HCT116 (cell line): Measurements from ENCODE around the gene COG2. TPM values are rescaled to one million over a fixed set of nuclear protein-coding genes. Genes with fewer than 3 reads are reported as not detected.

Experiments used
- ATAC-seq: fragments of 200-7000 bp; cut with Tn5 transposase; 2 replicates; pipeline ENCODE4 v1.9.1; 2020; ENCODE audit warnings: mild to moderate bottlenecking, moderate library complexity
- BruUV-seq: library from RNA; stranded (reverse); fragments of 400-500 nt; replicated peaks from 2 replicates; lab custom pipeline; 2021; lab: Mats Ljungman, UMichigan
- CTCF ChIA-PET: fragments of 300-600 bp; sonication (Branson Sonifier 250); formaldehyde crosslinking; loops from one replicate; lab custom pipeline; 2021; ENCODE audit warnings: antibody characterized with exemption; lab: Charles Lee
- POLR2A ChIA-PET: fragments of 300-600, 350-600 bp; sonication (Branson Sonifier 250); formaldehyde crosslinking; loops from one replicate; lab custom pipeline; 2021; ENCODE audit warnings: antibody characterized with exemption; lab: Charles Lee
- RAD21 ChIA-PET, 2 experiments: fragments of 300-600 bp; sonication (Branson Sonifier 250); formaldehyde crosslinking; loops; one replicate each; lab custom pipeline; 2023; ENCODE audit warnings: low total read pairs in 2 of 2; ENCODE audit not compliant: uncharacterized antibody in 2 of 2, unreplicated experiment in 2 of 2, low non-redundant PET in 1 of 2; lab: Charles Lee
- DNase-seq: peaks from one replicate; pipeline ENCODE4 v3.0.0-alpha.2; 2010; ENCODE audit warnings: low read depth, low spot score
- H2AFZ ChIP-seq: fragments of 200-600 bp; shearing (Covaris generic), sonication (generic); 2 replicates; pipeline ENCODE4 v1.6.1; 2017; ENCODE audit warnings: low read depth, mixed run types, mixed read lengths, antibody characterized with exemption, low read length; ENCODE audit not compliant: poor library complexity, severe bottlenecking
- H3K27ac ChIP-seq: 2 replicates; pipeline ENCODE4 v1.5.1; 2012; ENCODE audit warnings: low read depth, low read length
- H3K27me3 ChIP-seq: fragments of 200-600 bp; sonication (generic); 2 replicates; pipeline ENCODE4 v1.6.1; 2016; ENCODE audit warnings: mixed run types, low read length, mixed read lengths; ENCODE audit not compliant: insufficient read depth
- H3K36me3 ChIP-seq, 2 experiments: fragments of 200-500 bp in 1 of 2; fragments of 200-600 bp in 1 of 2; sonication (Bioruptor generic) in 1 of 2; sonication (generic) in 1 of 2; 2 replicates each; pipeline versions ENCODE4 v1.5.1 to v1.6.1; 2014 to 2016; ENCODE audit warnings: low read length in 2 of 2, inconsistent platforms in 1 of 2, mixed read lengths in 1 of 2, mixed run types in 1 of 2; ENCODE audit not compliant: insufficient read depth in 2 of 2, control insufficient read depth in 1 of 2
- H3K4me1 ChIP-seq, 2 experiments: fragments of 200-600 bp in 1 of 2; sonication (generic) in 1 of 2; 2 replicates each; pipeline versions ENCODE4 v1.5.1 to v1.6.1; 2012 to 2017; ENCODE audit warnings: low read length in 2 of 2, inconsistent platforms in 1 of 2, mild to moderate bottlenecking in 1 of 2, mixed read lengths in 1 of 2, mixed run types in 1 of 2, moderate library complexity in 1 of 2; ENCODE audit not compliant: insufficient read depth in 2 of 2, control insufficient read depth in 1 of 2
- H3K4me2 ChIP-seq: fragments of 200-600 bp; sonication (generic); 2 replicates; pipeline ENCODE4 v1.6.1; 2017; ENCODE audit warnings: mixed run types, low read length, mixed read lengths
- H3K4me3 ChIP-seq, 2 experiments: fragments of 200-600 bp in 1 of 2; sonication (generic) in 1 of 2; replicated peaks in 1 of 2; 2 replicates each; pipeline ENCODE4 v1.5.1; 2011 to 2016; ENCODE audit warnings: low read length in 2 of 2, control low read depth in 1 of 2, low read depth in 1 of 2, mild to moderate bottlenecking in 1 of 2, mixed read lengths in 1 of 2, mixed run types in 1 of 2
- H3K79me2 ChIP-seq: fragments of 200-600 bp; sonication (generic); 2 replicates; pipeline ENCODE4 v1.6.1; 2017; ENCODE audit warnings: mild to moderate bottlenecking, mixed run types, low read length, moderate library complexity, mixed read lengths; ENCODE audit not compliant: insufficient read depth
- H3K9ac ChIP-seq: fragments of 200-600 bp; sonication (generic); 2 replicates; pipeline ENCODE4 v1.6.1; 2016; ENCODE audit warnings: low read length, mixed read lengths
- H3K9me2 ChIP-seq: fragments of 200-600 bp; sonication (generic), shearing (Covaris generic); 2 replicates; pipeline ENCODE4 v1.6.1; 2017; ENCODE audit warnings: mixed run types, mild to moderate bottlenecking, moderate library complexity; ENCODE audit not compliant: insufficient read depth
- H3K9me3 ChIP-seq, 2 experiments: fragments of 200-500 bp in 1 of 2; fragments of 200-600 bp in 1 of 2; sonication (Bioruptor generic) in 1 of 2; sonication (generic) in 1 of 2; 2 replicates each; pipeline ENCODE4 v1.6.1; 2014 to 2017; ENCODE audit warnings: low read length in 2 of 2, mixed read lengths in 2 of 2, inconsistent platforms in 1 of 2, low read depth in 1 of 2, mild to moderate bottlenecking in 1 of 2, mixed run types in 1 of 2, moderate library complexity in 1 of 2; ENCODE audit not compliant: control insufficient read depth in 1 of 2, insufficient read depth in 1 of 2
- H4K20me1 ChIP-seq: fragments of 200-600 bp; sonication (generic), shearing (Covaris generic); 2 replicates; pipeline ENCODE4 v1.6.1; 2017; ENCODE audit warnings: mixed run types, mild to moderate bottlenecking, moderate library complexity; ENCODE audit not compliant: insufficient read depth
- ELF1 ChIP-seq: IDR thresholded peaks from 2 replicates; pipeline ENCODE4 v1.6.1; 2012; ENCODE audit warnings: low read depth, borderline replicate concordance
- EZH2 ChIP-seq: fragments of 200-600 bp; sonication (generic); IDR thresholded peaks from 2 replicates; pipeline ENCODE4 v1.6.1; 2017; ENCODE audit warnings: antibody characterized with exemption, mixed run types
- EZH2phosphoT487 ChIP-seq: fragments of 200-600 bp; IDR thresholded peaks from 2 replicates; pipeline ENCODE4 v1.6.1; 2018; ENCODE audit warnings: antibody characterized with exemption, borderline replicate concordance
- FOSL1 ChIP-seq: IDR thresholded peaks from 2 replicates; pipeline ENCODE4 v1.6.1; 2012; ENCODE audit warnings: low read depth
- RAD21 ChIP-seq: IDR thresholded peaks from 2 replicates; pipeline ENCODE4 v1.6.1; 2012; ENCODE audit warnings: low read depth, mild to moderate bottlenecking
- SIN3A ChIP-seq: IDR thresholded peaks from 2 replicates; pipeline ENCODE4 v1.6.1; 2012; ENCODE audit warnings: low read depth
- SRF ChIP-seq: IDR thresholded peaks from 2 replicates; pipeline ENCODE4 v1.6.1; 2012; ENCODE audit warnings: low read depth
- TCF7L2 ChIP-seq: IDR thresholded peaks from 2 replicates; pipeline ENCODE4 v1.7.0; 2011; ENCODE audit warnings: borderline replicate concordance, inconsistent platforms; ENCODE audit not compliant: insufficient read depth, insufficient read length; ENCODE audit errors: extremely low read depth
- YY1 ChIP-seq: IDR thresholded peaks from 2 replicates; pipeline ENCODE4 v1.6.1; 2011; ENCODE audit warnings: low read length, low read depth, moderate library complexity, mild to moderate bottlenecking; ENCODE audit not compliant: insufficient replicate concordance; ENCODE audit errors: extremely low read depth
- ZFX ChIP-seq: fragments of 450-650 bp; IDR thresholded peaks from 2 replicates; pipeline ENCODE4 v1.6.1; 2017
- ZNF274 ChIP-seq: fragments of 200-500 bp; sonication (Bioruptor generic); IDR thresholded peaks from 2 replicates; pipeline ENCODE4 v1.6.1; 2014; ENCODE audit warnings: mild to moderate bottlenecking, low read depth, low read length, inconsistent platforms
- intact Hi-C: fragments of 100-400 bp; cut with micrococcal nuclease; formaldehyde crosslinking; loops from 2 replicates; pipeline ENCODE4 v1.10.0; 2022
- total RNA-seq: library from RNA; stranded (reverse); gene quantifications from one replicate; pipeline ENCODE4 v1.2.1, GENCODE V29; 2021; ENCODE audit not compliant: unreplicated experiment
- TF ChIP-seq, protein P1 (sequence below), 3 experiments: fragments of 200-600 bp in 1 of 3; sonication (generic) in 1 of 3; IDR thresholded peaks in 2 of 3; conservative IDR thresholded peaks in 1 of 3; 2 replicates each; pipeline ENCODE4 v1.5.1; 2012 to 2017; ENCODE audit warnings: low read depth in 2 of 3, low read length in 2 of 3, antibody characterized with exemption in 1 of 3, borderline replicate concordance in 1 of 3, control low read depth in 1 of 3, mild to moderate bottlenecking in 1 of 3, mixed read lengths in 1 of 3, mixed run types in 1 of 3, moderate library complexity in 1 of 3; ENCODE audit not compliant: insufficient read depth in 1 of 3
- TF ChIP-seq, protein P2 (sequence below): IDR thresholded peaks from 2 replicates; pipeline ENCODE4 v1.6.1; 2012

COG2 gene
- total RNA-seq, 1 experiment from 2014 or later: 28.6 TPM

DNA sequence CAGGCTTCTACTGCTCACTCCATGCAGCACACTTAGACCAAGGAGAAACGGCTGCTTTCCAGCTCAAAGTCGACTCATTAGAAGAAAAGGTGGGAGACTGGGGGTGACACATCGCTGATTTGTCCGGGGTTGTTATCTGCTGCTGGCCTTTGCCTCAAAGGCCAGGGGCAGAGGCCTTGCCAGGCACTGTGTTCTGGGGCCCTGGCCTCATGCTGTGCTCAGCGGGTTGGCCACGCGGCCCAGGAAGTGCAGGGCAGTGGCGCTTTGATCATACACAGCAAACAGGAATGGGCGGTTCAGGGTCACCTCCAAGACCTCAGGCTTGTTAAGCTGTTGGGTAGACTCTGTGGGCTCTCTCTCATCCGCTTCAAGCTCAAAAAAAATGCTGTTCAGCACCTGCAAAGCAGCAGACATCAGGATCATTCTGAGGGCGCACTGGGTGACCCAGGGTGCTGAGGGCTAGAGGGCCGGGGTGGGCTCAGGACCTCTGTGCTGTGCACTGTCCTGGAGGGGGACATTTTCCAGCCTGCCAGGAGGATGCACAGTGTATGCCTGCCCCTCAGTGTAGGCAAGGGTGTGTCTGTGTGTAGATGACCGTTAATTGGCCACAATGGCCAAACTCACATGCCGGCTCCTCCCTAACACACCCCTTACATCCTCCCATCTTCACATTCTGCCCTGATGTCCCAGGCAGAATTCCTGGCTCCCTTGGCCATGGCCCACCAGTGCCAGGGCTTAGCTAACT lies 60.8 kb downstream of the COG2 start:
- ChIA-PET RAD21 (no interaction called here), POLR2A (no interaction called here), CTCF (no interaction called here)
- peaks cover 14 to 16% of the 10 kb centered on the region in 2 experiments for H3K4me1 ChIP-seq
- TF ChIP-seq YY1: no peak
- no peak for TF ChIP-seq SRF
- no peak for TF ChIP-seq ZNF274
- TF ChIP-seq, protein P1, sequence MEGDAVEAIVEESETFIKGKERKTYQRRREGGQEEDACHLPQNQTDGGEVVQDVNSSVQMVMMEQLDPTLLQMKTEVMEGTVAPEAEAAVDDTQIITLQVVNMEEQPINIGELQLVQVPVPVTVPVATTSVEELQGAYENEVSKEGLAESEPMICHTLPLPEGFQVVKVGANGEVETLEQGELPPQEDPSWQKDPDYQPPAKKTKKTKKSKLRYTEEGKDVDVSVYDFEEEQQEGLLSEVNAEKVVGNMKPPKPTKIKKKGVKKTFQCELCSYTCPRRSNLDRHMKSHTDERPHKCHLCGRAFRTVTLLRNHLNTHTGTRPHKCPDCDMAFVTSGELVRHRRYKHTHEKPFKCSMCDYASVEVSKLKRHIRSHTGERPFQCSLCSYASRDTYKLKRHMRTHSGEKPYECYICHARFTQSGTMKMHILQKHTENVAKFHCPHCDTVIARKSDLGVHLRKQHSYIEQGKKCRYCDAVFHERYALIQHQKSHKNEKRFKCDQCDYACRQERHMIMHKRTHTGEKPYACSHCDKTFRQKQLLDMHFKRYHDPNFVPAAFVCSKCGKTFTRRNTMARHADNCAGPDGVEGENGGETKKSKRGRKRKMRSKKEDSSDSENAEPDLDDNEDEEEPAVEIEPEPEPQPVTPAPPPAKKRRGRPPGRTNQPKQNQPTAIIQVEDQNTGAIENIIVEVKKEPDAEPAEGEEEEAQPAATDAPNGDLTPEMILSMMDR (IDR thresholded peaks at IDR 0.05 in 2 of 3, conservative IDR thresholded peaks at IDR 0.05 in 1 of 3; ENCODE audit: borderline replicate concordance in 1 of 3, insufficient read depth in 1 of 3, low read depth in 2 of 3, low read length in 2 of 3): no peak
- peak; percentile 96 for TF ChIP-seq TCF7L2
- no peak for TF ChIP-seq EZH2
- TF ChIP-seq, protein P2, sequence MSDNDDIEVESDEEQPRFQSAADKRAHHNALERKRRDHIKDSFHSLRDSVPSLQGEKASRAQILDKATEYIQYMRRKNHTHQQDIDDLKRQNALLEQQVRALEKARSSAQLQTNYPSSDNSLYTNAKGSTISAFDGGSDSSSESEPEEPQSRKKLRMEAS: peak; percentile 68
- no peak for TF ChIP-seq EZH2phosphoT487
- no peak for TF ChIP-seq ZFX
- no peak for TF ChIP-seq RAD21
- TF ChIP-seq ELF1: no peak
- TF ChIP-seq SIN3A: no peak
- no peak for TF ChIP-seq FOSL1
- peaks cover 4% of the 10 kb centered on the region; the same call in 1 of the 2 replicates for H3K27me3 ChIP-seq
- no peak overlapping the region for H3K4me3 ChIP-seq
- H4K20me1 ChIP-seq: no peaks in the 10 kb centered on the region
- H3K27ac ChIP-seq: peak overlapping the region; percentile 24; the same call in 1 of the 2 replicates
- no peaks in the 10 kb centered on the region for H3K36me3 ChIP-seq
- ATAC-seq: peak; percentile 80
- DNase-seq: no peak
- H3K4me2 ChIP-seq: peak overlapping the region; percentile 36
- H2AFZ ChIP-seq: no peak overlapping the region
- intact Hi-C loops: no loop called here
- no TSS peak for BruUV-seq
- no peaks in the 10 kb centered on the region for H3K9me3 ChIP-seq
- no peaks in the 10 kb centered on the region for H3K9me2 ChIP-seq
- no peak overlapping the region for H3K9ac ChIP-seq
- no peaks in the 10 kb centered on the region for H3K79me2 ChIP-seq
